HG02970 (cell line): ENCODE measurements around the gene WDR13.

Experiments
- ATAC-seq: cut with Tn5 transposase; IDR thresholded peaks from one replicate; pipeline ENCODE4 v1.9.1; 2021; ENCODE audit warnings: mild to moderate bottlenecking, moderate library complexity, moderate number of reproducible peaks; ENCODE audit not compliant: unreplicated experiment, low FRiP score

WDR13 gene

GRCh38 chrX:48591255-48591791, 6.0 kb upstream of the WDR13 start:
- no peak for ATAC-seq

GRCh38 chrX:48592971-48593370, 4.3 kb upstream of the WDR13 start:
- ATAC-seq, result no peak

GRCh38 chrX:48595929-48596328, 1.4 kb upstream of the WDR13 start:
- ATAC-seq, result no peak

GRCh38 chrX:48598614-48599013, 1.3 kb downstream of the WDR13 start:
- ATAC-seq, result no peak

GRCh38 chrX:48599341-48599740, 2.0 kb downstream of the WDR13 start:
- ATAC-seq, result no peak

- no peak for ATAC-seq
Observed at GRCh38 chrX:48600226-48600625, 2.9 kb downstream of the WDR13 start.

- no peak for ATAC-seq
Observed at GRCh38 chrX:48601741-48602394, 4.6 kb downstream of the WDR13 start.

GRCh38 chrX:48604701-48605100, 7.4 kb downstream of the WDR13 start:
- ATAC-seq, result no peak

- ATAC-seq, result no peak
Observed at GRCh38 chrX:48606091-48606490, 8.8 kb downstream of the WDR13 start.

GRCh38 chrX:48611703-48612102, 14.4 kb downstream of the WDR13 start:
- ATAC-seq, result no peak

GRCh38 chrX:48613502-48614160, 16.3 kb downstream of the WDR13 start:
- ATAC-seq, result no peak

GRCh38 chrX:48616576-48616975, 19.3 kb downstream of the WDR13 start:
- ATAC-seq, result no peak

- no peak for ATAC-seq
Observed at GRCh38 chrX:48617542-48618340, 20.4 kb downstream of the WDR13 start.

- no peak for ATAC-seq
Observed at GRCh38 chrX:48626401-48627298, 29.4 kb downstream of the WDR13 start.

GRCh38 chrX:48631376-48632090, 34.2 kb downstream of the WDR13 start:
- no peak for ATAC-seq

- ATAC-seq, result no peak
Observed at GRCh38 chrX:48632207-48632606, 34.9 kb downstream of the WDR13 start.

- ATAC-seq, result no peak
Observed at GRCh38 chrX:48636301-48636700, 39.0 kb downstream of the WDR13 start.

GRCh38 chrX:48636776-48637175, 39.5 kb downstream of the WDR13 start:
- no peak for ATAC-seq

- ATAC-seq, result no peak
Observed at GRCh38 chrX:48645669-48646068, 48.4 kb downstream of the WDR13 start.

GRCh38 chrX:48648336-48648751, 51.1 kb downstream of the WDR13 start:
- no peak for ATAC-seq
